Effector memory CD8-positive, alpha-beta T cell (primary cell): ENCODE results near the gene ODC1.
A peak's percentile ranks its signal among the peaks of the same experiment; 100 is the strongest.

Source experiments
- ATAC-seq: fragments of 150-1000 bp; cut with Tn5 transposase; replicated peaks from 2 replicates; pipeline ENCODE4 v1.10.0; 2021; ENCODE audit warnings: mild to moderate bottlenecking, moderate library complexity
- DNase-seq, 3 experiments: peaks; one replicate each; pipeline ENCODE4 v3.0.0; 2021
- H3K27ac Mint-ChIP-seq, 2 donors: one replicate each; pipeline ENCODE4 v1.8.0; 2022; ENCODE audit warnings: mild to moderate bottlenecking in 2 of 2, mixed read lengths in 2 of 2, moderate library complexity in 2 of 2
- H3K27me3 Mint-ChIP-seq, 2 donors: one replicate each; pipeline ENCODE4 v1.8.0; 2022; ENCODE audit warnings: mixed read lengths in 2 of 2
- H3K36me3 Mint-ChIP-seq: one replicate; pipeline ENCODE4 v1.8.0; 2022; ENCODE audit warnings: mild to moderate bottlenecking, moderate library complexity, mixed read lengths; ENCODE audit not compliant: insufficient read depth
- H3K4me1 Mint-ChIP-seq, 2 donors: one replicate each; pipeline ENCODE4 v1.8.0; 2022; ENCODE audit warnings: low read depth in 2 of 2, mixed read lengths in 2 of 2
- H3K4me3 Mint-ChIP-seq, 2 donors: one replicate each; pipeline ENCODE4 v1.8.0; 2022; ENCODE audit warnings: mild to moderate bottlenecking in 2 of 2, mixed read lengths in 2 of 2, moderate library complexity in 2 of 2
- H3K9me3 Mint-ChIP-seq, 2 donors: one replicate each; pipeline ENCODE4 v1.8.0; 2022; ENCODE audit warnings: mixed read lengths in 2 of 2

ODC1 gene

DNA sequence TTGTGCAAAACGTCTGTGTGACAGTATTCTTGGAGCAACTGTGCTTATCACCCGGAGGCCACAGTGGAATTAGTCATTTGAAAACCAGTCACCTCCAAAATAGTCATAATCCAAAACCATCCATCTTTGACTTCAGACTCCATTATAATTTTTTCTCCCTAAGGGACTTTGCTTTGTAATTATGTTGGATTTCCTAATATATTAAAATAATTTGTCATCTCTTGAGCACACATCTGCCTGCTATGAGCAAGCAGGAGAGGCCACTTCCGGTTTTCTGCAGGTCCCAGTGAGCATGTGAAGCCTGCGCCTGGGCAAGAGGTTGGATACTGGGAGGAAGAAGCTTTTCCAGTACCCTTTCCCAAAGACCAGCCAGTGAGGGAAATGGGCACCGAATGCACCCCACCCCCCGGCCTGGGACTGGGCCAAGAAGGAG lies 57.7 kb downstream of the ODC1 start:
- ATAC-seq = no peak
- H3K27ac Mint-ChIP-seq = peak overlapping the region; percentile 55 to 82

More for the DNA sequence above, 57.7 kb downstream of the ODC1 start:
- Mint-ChIP-seq H3K4me1 (peaks cover 46 to 51% of the 10 kb centered on the region in 2 donors), H3K27me3 (no peaks in the 10 kb centered on the region), H3K4me3 (no peak overlapping the region), H3K9me3 (no peaks in the 10 kb centered on the region), H3K36me3 (peaks cover 3% of the 10 kb centered on the region)
- no peak for DNase-seq
